Erythroblast (primary cell): ENCODE measurements around the gene LY9.

Source experiments
- GATA1 ChIP-seq: IDR thresholded peaks from 2 replicates; pipeline ENCODE4 v1.6.1; 2011; ENCODE audit warnings: low read depth, mild to moderate bottlenecking, control low read depth, low read length, moderate library complexity
- POLR2A ChIP-seq: IDR thresholded peaks from 2 replicates; pipeline ENCODE4 v1.6.1; 2011; ENCODE audit warnings: mild to moderate bottlenecking, low read length

GRCh38 chr1:160819186-160819585 lies 23.2 kb downstream of the LY9 start:
- TF ChIP-seq POLR2A (no peak), GATA1 (no peak)
